ENCODE measurements around the gene ZNF43. TPM values are rescaled to one million over a fixed set of nuclear protein-coding genes. Genes with fewer than 3 reads are reported as not detected.
"Not testable (repeated sequence)": the region's sequence is repeated elsewhere in the genome, so short reads cannot be mapped to it uniquely, and the experiment has no call there.

The ZNF43 gene
- 0.55 TPM for polyA plus RNA-seq (2012; ENCODE audit: insufficient read depth, insufficient read length)

GRCh38 chr19:21835810-21836444 lies at the start of gene ZNF43:
TSS of gene ZNF43 (minus strand) at chr19:21836182. CDS start at chr19:21836038, 144 bp downstream.
- DNase-seq (ENCODE audit: low read depth, low spot score), result peak; percentile 92
- H3K4me3 ChIP-seq (ENCODE audit: low read length), result peak within 1 kb of the TSS; percentile 74

- H3K4me3 ChIP-seq (ENCODE audit: low read length), result not testable (repeated sequence)
Observed at GRCh38 chr19:21885516-21885915, 49.5 kb upstream of the ZNF43 start.

GRCh38 chr19:21884786-21885185 lies 48.8 kb upstream of the ZNF43 start:
- DNase-seq (ENCODE audit: low read depth, low spot score); H3K4me3 ChIP-seq (ENCODE audit: low read length): not testable (repeated sequence)

More at GRCh38 chr19:21885516-21885915, 49.5 kb upstream of the ZNF43 start:
- DNase-seq (ENCODE audit: low read depth, low spot score), result not testable (repeated sequence)

GRCh38 chr19:21883516-21883915 lies 47.5 kb upstream of the ZNF43 start:
- no peak overlapping the region for H3K4me3 ChIP-seq (ENCODE audit: low read length)
- no peak for DNase-seq (ENCODE audit: low read depth, low spot score)

- not testable (repeated sequence) for DNase-seq (ENCODE audit: low read depth, low spot score)
Observed at GRCh38 chr19:21880761-21881160, 44.8 kb upstream of the ZNF43 start.

GRCh38 chr19:21878646-21879045 lies 42.7 kb upstream of the ZNF43 start:
- H3K4me3 ChIP-seq (ENCODE audit: low read length), result no peak overlapping the region
- no peak for DNase-seq (ENCODE audit: low read depth, low spot score)

More at GRCh38 chr19:21880761-21881160, 44.8 kb upstream of the ZNF43 start:
- not testable (repeated sequence) for H3K4me3 ChIP-seq (ENCODE audit: low read length)

GRCh38 chr19:21877976-21878375 lies 42.0 kb upstream of the ZNF43 start:
- no peak for DNase-seq (ENCODE audit: low read depth, low spot score)
- H3K4me3 ChIP-seq (ENCODE audit: low read length), result no peak overlapping the region

GRCh38 chr19:21876608-21877007 lies 40.6 kb upstream of the ZNF43 start:
- H3K4me3 ChIP-seq (ENCODE audit: low read length); DNase-seq (ENCODE audit: low read depth, low spot score): not testable (repeated sequence)

GRCh38 chr19:21856773-21857514 lies 21.0 kb upstream of the ZNF43 start:
- DNase-seq (ENCODE audit: low read depth, low spot score), result no peak
- H3K4me3 ChIP-seq (ENCODE audit: low read length), result no peak overlapping the region

- peak; percentile 88 for DNase-seq (ENCODE audit: low read depth, low spot score)
- peak overlapping the region; percentile 79 for H3K4me3 ChIP-seq (ENCODE audit: low read length)
Observed at GRCh38 chr19:21851596-21852345, 15.8 kb upstream of the ZNF43 start.

- H3K4me3 ChIP-seq (ENCODE audit: low read length), result peak overlapping the region; percentile 79
Observed at GRCh38 chr19:21850656-21851255, 14.8 kb upstream of the ZNF43 start.

GRCh38 chr19:21848706-21849105 lies 12.7 kb upstream of the ZNF43 start:
- H3K4me3 ChIP-seq (ENCODE audit: low read length), result no peak overlapping the region
- no peak for DNase-seq (ENCODE audit: low read depth, low spot score)

More at GRCh38 chr19:21850656-21851255, 14.8 kb upstream of the ZNF43 start:
- DNase-seq (ENCODE audit: low read depth, low spot score), result no peak

- H3K4me3 ChIP-seq (ENCODE audit: low read length), result no peak overlapping the region
- no peak for DNase-seq (ENCODE audit: low read depth, low spot score)
Observed at GRCh38 chr19:21843081-21843480, 7.1 kb upstream of the ZNF43 start.

GRCh38 chr19:21841488-21842097 lies 5.6 kb upstream of the ZNF43 start:
- no peak for DNase-seq (ENCODE audit: low read depth, low spot score)
- H3K4me3 ChIP-seq (ENCODE audit: low read length), result no peak overlapping the region

GRCh38 chr19:21841081-21841480 lies 5.1 kb upstream of the ZNF43 start:
- no peak for DNase-seq (ENCODE audit: low read depth, low spot score)
- H3K4me3 ChIP-seq (ENCODE audit: low read length), result no peak overlapping the region

GRCh38 chr19:21839976-21840375 lies 4.0 kb upstream of the ZNF43 start:
- H3K4me3 ChIP-seq (ENCODE audit: low read length), result no peak overlapping the region

GRCh38 chr19:21838646-21839045 lies 2.7 kb upstream of the ZNF43 start:
- no peak for DNase-seq (ENCODE audit: low read depth, low spot score)
- H3K4me3 ChIP-seq (ENCODE audit: low read length), result no peak overlapping the region

More at GRCh38 chr19:21839976-21840375, 4.0 kb upstream of the ZNF43 start:
- DNase-seq (ENCODE audit: low read depth, low spot score), result no peak

- H3K4me3 ChIP-seq (ENCODE audit: low read length), result peak overlapping the region; percentile 74
- DNase-seq (ENCODE audit: low read depth, low spot score), result no peak
Observed at GRCh38 chr19:21835429-21835809, 563 bp downstream of the ZNF43 start.

- DNase-seq (ENCODE audit: low read depth, low spot score), result no peak
- H3K4me3 ChIP-seq (ENCODE audit: low read length), result no peak overlapping the region
Observed at GRCh38 chr19:21833733-21834132, 2.2 kb downstream of the ZNF43 start.

Data from Jurkat, Clone E6-1 (cell line).